Measurements from ENCODE around the gene SCOC.
"Not testable (repeated sequence)": the region's sequence is repeated elsewhere in the genome, so short reads cannot be mapped to it uniquely, and the experiment has no call there.

SCOC gene

DNA sequence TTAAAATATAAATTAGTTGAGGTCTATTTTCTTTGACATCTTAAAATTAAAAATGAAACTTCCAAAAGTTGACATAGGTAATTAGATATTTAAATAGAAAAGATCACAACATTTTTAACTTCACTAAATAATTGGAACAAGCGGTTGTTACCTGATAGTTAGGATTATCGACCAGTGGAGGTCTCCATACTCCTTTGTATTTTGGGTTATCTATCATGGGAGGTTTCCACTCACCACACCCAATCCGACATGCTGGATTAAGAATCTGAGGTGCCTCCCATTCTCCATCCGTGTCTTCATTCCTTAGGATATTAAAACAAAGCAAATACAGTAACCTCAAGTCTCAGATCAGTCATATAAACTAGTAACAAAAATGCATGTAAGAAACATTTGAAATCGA, 22.2 kb downstream of the SCOC start:
- Histone ChIP-seq H3K36me3 (ENCODE audit: control insufficient read depth in 1 of 2, insufficient read depth in 2 of 2, low read length in 2 of 2) (no peaks in the 10 kb centered on the region), H3K9ac (ENCODE audit: low read depth in 1 of 2, low read length in 2 of 2) (no peak overlapping the region), H3K4me3 (ENCODE audit: low read depth in 1 of 2, low read length in 2 of 2) (no peak overlapping the region), H3K9me3 (ENCODE audit: control insufficient read depth in 1 of 2, low read length in 2 of 2) (no peaks in the 10 kb centered on the region), H3K27ac (ENCODE audit: low read depth, low read length) (no peak overlapping the region), H3K4me1 (ENCODE audit: control insufficient read depth in 1 of 2, insufficient read depth in 2 of 2, low read length in 2 of 2) (no peaks in the 10 kb centered on the region), H3K27me3 (ENCODE audit: control insufficient read depth in 1 of 2, insufficient read depth in 2 of 2, low read length in 2 of 2) (no peaks in the 10 kb centered on the region)

DNA sequence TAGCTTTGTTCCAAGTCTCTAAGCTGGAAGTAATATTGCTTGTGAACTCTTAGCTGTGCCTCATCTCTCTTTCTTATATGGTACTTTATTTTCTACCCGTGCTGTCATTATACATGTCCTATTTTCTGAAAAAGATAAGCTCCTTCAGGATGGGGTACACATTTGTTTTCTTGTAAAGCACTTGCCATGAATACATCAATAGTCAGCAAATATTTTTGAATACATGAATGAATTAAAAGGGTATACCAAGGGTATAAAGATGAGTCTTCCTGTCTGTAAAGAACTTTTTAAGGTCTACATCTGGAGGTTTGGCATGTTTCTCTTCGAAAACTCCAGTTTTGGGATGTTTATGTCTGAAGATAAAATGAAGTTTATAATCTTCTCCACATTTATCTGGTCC, 26.7 kb downstream of the SCOC start:
- no peak overlapping the region for H3K4me3 ChIP-seq (ENCODE audit: low read depth in 1 of 2, low read length in 2 of 2)
- H3K9me3 ChIP-seq (ENCODE audit: control insufficient read depth in 1 of 2, low read length in 2 of 2) = no peaks in the 10 kb centered on the region
- no peaks in the 10 kb centered on the region for H3K27me3 ChIP-seq (ENCODE audit: control insufficient read depth in 1 of 2, insufficient read depth in 2 of 2, low read length in 2 of 2)
- H3K9ac ChIP-seq (ENCODE audit: low read depth in 1 of 2, low read length in 2 of 2) = no peak overlapping the region
- no peak overlapping the region for H3K27ac ChIP-seq (ENCODE audit: low read depth, low read length)
- no peaks in the 10 kb centered on the region for H3K36me3 ChIP-seq (ENCODE audit: control insufficient read depth in 1 of 2, insufficient read depth in 2 of 2, low read length in 2 of 2)
- no peaks in the 10 kb centered on the region for H3K4me1 ChIP-seq (ENCODE audit: control insufficient read depth in 1 of 2, insufficient read depth in 2 of 2, low read length in 2 of 2)

DNA sequence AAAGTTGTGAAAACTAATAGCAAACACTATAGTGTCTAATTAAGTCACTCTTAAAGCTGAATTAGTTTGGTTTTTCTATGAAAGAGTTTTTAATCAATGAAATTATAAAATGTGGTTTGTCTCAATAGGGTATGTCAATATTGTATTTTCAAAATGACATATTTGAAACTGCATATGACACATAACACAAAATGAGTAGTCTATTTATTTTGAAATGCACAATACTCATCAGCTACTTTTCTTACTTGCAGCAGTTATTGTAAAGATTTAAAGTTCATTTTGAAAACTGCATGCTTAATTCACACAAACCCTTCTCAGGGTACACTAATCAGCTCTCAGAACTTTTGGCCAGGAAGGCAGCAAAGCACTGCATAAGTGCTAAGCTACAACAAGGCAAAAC, 32.8 kb downstream of the SCOC start:
- H3K27me3 ChIP-seq (ENCODE audit: control insufficient read depth in 1 of 2, insufficient read depth in 2 of 2, low read length in 2 of 2) = peaks cover 0 to 4% of the 10 kb centered on the region in 2 donors
- H3K4me3 ChIP-seq (ENCODE audit: low read depth in 1 of 2, low read length in 2 of 2) = no peak overlapping the region
- H3K9me3 ChIP-seq (ENCODE audit: control insufficient read depth in 1 of 2, low read length in 2 of 2) = no peaks in the 10 kb centered on the region
- H3K27ac ChIP-seq (ENCODE audit: low read depth, low read length) = no peak overlapping the region
- no peaks in the 10 kb centered on the region for H3K4me1 ChIP-seq (ENCODE audit: control insufficient read depth in 1 of 2, insufficient read depth in 2 of 2, low read length in 2 of 2)
- no peaks in the 10 kb centered on the region for H3K36me3 ChIP-seq (ENCODE audit: control insufficient read depth in 1 of 2, insufficient read depth in 2 of 2, low read length in 2 of 2)
- H3K9ac ChIP-seq (ENCODE audit: low read depth in 1 of 2, low read length in 2 of 2) = no peak overlapping the region

DNA sequence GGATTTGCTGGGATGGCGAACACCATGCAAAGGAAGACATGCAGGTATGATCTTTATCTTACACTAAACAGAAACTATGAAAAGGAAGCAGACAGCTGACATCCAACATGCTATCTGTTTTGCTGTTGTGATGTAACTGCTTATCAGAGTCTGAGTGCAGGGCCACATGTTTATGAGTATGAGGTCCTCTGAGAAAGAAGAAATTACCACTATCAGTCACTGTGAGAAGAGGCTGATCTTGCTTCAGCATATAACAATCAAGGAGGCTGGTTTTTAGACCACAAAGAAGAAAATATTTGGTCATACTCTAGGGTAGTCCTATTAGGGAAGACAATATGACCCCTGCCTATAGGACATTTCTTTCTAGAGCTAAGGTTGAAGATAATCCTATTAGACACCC, 35.5 kb downstream of the SCOC start:
- Histone ChIP-seq H3K27me3 (ENCODE audit: control insufficient read depth in 1 of 2, insufficient read depth in 2 of 2, low read length in 2 of 2) (peaks cover 0 to 4% of the 10 kb centered on the region in 2 donors), H3K9ac (ENCODE audit: low read depth in 1 of 2, low read length in 2 of 2) (no peak overlapping the region), H3K36me3 (ENCODE audit: control insufficient read depth in 1 of 2, insufficient read depth in 2 of 2, low read length in 2 of 2) (no peaks in the 10 kb centered on the region), H3K27ac (ENCODE audit: low read depth, low read length) (no peak overlapping the region), H3K4me1 (ENCODE audit: control insufficient read depth in 1 of 2, insufficient read depth in 2 of 2, low read length in 2 of 2) (no peaks in the 10 kb centered on the region), H3K9me3 (ENCODE audit: control insufficient read depth in 1 of 2, low read length in 2 of 2) (no peaks in the 10 kb centered on the region), H3K4me3 (ENCODE audit: low read depth in 1 of 2, low read length in 2 of 2) (no peak overlapping the region)

DNA sequence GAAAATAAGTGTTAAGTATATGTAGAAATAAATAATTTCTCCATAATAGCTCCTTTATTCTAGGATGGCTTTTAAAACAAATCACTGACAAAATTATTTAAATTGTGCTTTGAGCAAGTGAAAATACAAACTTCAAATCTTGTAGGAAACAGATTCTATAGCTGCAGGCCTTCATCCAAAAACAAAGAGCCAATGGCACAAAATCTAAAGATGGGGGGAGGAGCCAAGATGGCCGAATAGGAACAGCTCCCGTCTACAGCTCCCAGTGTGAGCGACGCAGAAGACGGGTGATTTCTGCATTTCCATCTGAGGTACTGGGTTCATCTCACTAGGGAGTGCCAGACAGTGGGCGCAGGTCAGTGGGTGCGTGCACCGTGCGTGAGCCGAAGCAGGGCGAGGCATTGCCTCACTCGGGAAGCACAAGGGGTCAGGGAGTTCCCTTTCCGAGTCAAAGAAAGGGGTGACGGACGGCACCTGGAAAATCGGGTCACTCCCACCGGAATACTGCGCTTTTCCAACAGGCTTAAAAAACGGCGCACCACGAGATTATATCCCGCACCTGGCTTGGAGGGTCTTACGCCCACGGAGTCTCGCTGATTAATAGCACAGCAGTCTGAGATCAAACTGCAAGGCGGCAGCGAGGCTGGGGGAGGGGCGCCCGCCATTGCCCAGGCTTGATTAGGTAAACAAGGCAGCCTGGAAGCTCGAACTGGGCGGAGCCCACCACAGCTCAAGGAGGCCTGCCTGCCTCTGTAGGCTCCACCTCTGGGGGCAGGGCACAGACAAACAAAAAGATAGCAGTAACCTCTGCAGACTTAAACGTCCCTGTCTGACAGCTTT, 39.9 kb downstream of the SCOC start:
- H3K27ac ChIP-seq (ENCODE audit: low read depth, low read length); H3K27me3 ChIP-seq (ENCODE audit: control insufficient read depth in 1 of 2, insufficient read depth in 2 of 2, low read length in 2 of 2); H3K4me1 ChIP-seq (ENCODE audit: control insufficient read depth in 1 of 2, insufficient read depth in 2 of 2, low read length in 2 of 2); H3K9ac ChIP-seq (ENCODE audit: low read depth in 1 of 2, low read length in 2 of 2); H3K9me3 ChIP-seq (ENCODE audit: control insufficient read depth in 1 of 2, low read length in 2 of 2); H3K36me3 ChIP-seq (ENCODE audit: control insufficient read depth in 1 of 2, insufficient read depth in 2 of 2, low read length in 2 of 2); H3K4me3 ChIP-seq (ENCODE audit: low read depth in 1 of 2, low read length in 2 of 2): not testable (repeated sequence)

DNA sequence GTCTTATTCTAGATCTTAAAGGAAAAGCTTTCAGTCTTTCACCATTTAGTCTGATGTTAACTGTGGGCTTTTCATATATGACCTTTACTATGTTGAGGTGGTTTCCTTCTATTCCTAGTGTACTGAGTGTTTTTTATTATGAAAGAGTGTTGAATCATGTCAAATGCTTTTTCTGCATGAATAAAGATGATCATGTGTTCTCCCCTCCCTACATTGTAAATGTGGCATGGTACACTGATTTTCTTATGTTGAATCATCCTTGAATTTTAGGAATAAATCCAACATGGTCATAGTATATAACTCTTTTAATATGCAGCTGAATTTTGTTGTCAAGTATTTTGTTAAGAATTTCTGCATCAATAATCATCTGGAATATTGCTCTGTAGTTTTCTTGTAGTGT, 49.7 kb downstream of the SCOC start:
- Histone ChIP-seq H3K27ac (ENCODE audit: low read depth, low read length) (no peak overlapping the region), H3K9ac (ENCODE audit: low read depth in 1 of 2, low read length in 2 of 2) (no peak overlapping the region), H3K27me3 (ENCODE audit: control insufficient read depth in 1 of 2, insufficient read depth in 2 of 2, low read length in 2 of 2) (peaks cover 7 to 10% of the 10 kb centered on the region in 2 donors), H3K4me1 (ENCODE audit: control insufficient read depth in 1 of 2, insufficient read depth in 2 of 2, low read length in 2 of 2) (peaks cover 0 to 11% of the 10 kb centered on the region in 2 donors), H3K36me3 (ENCODE audit: control insufficient read depth in 1 of 2, insufficient read depth in 2 of 2, low read length in 2 of 2) (no peaks in the 10 kb centered on the region), H3K4me3 (ENCODE audit: low read depth in 1 of 2, low read length in 2 of 2) (no peak overlapping the region), H3K9me3 (ENCODE audit: control insufficient read depth in 1 of 2, low read length in 2 of 2) (no peaks in the 10 kb centered on the region)

DNA sequence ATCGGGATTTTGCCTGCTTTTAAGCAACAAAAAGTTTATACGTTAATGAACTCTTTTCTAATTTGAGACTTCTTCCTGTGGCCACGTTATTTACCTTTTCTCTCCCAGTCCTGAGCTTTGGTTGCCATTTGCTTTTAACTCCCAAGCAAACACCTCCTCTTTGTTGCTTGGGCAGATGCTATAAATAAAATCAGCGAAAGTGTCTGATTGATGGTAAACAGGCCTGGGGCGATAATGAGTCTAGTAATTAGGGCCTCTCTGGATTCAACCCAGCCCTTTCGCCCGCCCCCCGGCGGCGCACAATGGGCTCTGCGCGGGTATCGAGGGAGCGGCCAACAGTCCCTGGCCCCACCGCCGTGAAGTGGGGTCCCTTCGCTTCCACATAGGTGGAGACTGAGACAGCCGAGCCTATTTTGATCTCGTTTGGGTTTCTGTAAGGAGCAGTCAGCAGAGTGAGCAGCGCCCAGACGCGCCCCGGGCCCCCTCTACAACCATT, 53.2 kb downstream of the SCOC start:
- peaks cover 0 to 11% of the 10 kb centered on the region in 2 donors for H3K4me1 ChIP-seq (ENCODE audit: control insufficient read depth in 1 of 2, insufficient read depth in 2 of 2, low read length in 2 of 2)
- H3K9me3 ChIP-seq (ENCODE audit: control insufficient read depth in 1 of 2, low read length in 2 of 2) = no peaks in the 10 kb centered on the region
- peaks cover 7 to 10% of the 10 kb centered on the region in 2 donors for H3K27me3 ChIP-seq (ENCODE audit: control insufficient read depth in 1 of 2, insufficient read depth in 2 of 2, low read length in 2 of 2)
- H3K27ac ChIP-seq (ENCODE audit: low read depth, low read length) = no peak overlapping the region
- H3K9ac ChIP-seq (ENCODE audit: low read depth in 1 of 2, low read length in 2 of 2) = peak overlapping the region in 1 of 2 donors; percentile 42
- peak overlapping the region; percentile 85 to 90 for H3K4me3 ChIP-seq (ENCODE audit: low read depth in 1 of 2, low read length in 2 of 2)
- no peaks in the 10 kb centered on the region for H3K36me3 ChIP-seq (ENCODE audit: control insufficient read depth in 1 of 2, insufficient read depth in 2 of 2, low read length in 2 of 2)

DNA sequence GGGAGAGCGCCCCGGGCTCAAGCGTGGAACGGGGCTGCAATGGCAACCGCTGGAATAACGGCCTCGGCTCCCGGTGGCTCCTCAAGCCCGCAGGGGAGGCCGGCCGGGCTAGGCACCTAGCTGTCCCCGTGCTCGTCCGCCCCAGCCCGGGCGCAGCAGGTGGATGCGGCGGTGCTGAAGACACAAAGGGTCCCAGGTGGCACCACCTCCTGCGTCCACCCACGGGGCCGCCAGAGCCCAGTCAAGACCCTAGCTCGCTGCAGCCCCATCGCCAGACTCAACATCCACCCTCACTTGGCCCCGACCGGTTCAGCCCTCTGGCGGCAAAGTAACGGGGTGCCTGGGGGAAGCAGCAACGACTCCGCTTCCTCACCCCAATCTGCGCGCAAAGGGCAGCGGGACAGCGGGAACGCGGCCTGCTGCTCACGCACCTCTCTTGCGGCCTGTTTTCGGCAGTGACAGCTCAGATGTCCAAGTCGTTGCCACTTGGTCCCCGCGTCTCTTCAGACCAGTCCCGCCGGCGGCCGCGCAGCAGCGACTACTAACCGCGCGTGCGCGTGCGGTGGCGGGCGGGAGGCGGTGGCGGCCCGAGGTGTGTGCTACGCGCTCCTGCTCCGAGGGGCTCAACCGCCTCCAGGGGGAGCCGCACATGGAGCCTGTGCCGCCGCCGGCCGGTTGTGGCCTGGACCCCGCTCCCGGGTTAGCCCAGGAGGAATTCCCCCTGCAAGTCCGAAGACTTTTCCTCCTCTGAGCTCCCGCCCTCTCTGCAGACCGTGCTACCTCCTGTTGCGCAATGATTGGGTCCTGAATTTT, 53.9 kb downstream of the SCOC start, which contains the start of gene CLGN:
Gene CLGN (minus strand): TSS at position 543 of the 813 bp plus-strand sequence. CDS start 14,570 bp downstream, outside the sequence.
- peak within 1 kb of the TSS; percentile 85 to 90 for H3K4me3 ChIP-seq (ENCODE audit: low read depth in 1 of 2, low read length in 2 of 2)
- H3K4me1 ChIP-seq (ENCODE audit: control insufficient read depth in 1 of 2, insufficient read depth in 2 of 2, low read length in 2 of 2) = peaks cover 0 to 11% of the 10 kb centered on the region in 2 donors
- peak within 1 kb of the TSS; percentile 42 to 49 for H3K9ac ChIP-seq (ENCODE audit: low read depth in 1 of 2, low read length in 2 of 2)
- no peaks in the 10 kb centered on the region for H3K9me3 ChIP-seq (ENCODE audit: control insufficient read depth in 1 of 2, low read length in 2 of 2)
- H3K27ac ChIP-seq (ENCODE audit: low read depth, low read length) = no peak within 1 kb of the TSS
- no peaks in the 10 kb centered on the region for H3K36me3 ChIP-seq (ENCODE audit: control insufficient read depth in 1 of 2, insufficient read depth in 2 of 2, low read length in 2 of 2)
- peaks cover 7 to 10% of the 10 kb centered on the region in 2 donors for H3K27me3 ChIP-seq (ENCODE audit: control insufficient read depth in 1 of 2, insufficient read depth in 2 of 2, low read length in 2 of 2)

DNA sequence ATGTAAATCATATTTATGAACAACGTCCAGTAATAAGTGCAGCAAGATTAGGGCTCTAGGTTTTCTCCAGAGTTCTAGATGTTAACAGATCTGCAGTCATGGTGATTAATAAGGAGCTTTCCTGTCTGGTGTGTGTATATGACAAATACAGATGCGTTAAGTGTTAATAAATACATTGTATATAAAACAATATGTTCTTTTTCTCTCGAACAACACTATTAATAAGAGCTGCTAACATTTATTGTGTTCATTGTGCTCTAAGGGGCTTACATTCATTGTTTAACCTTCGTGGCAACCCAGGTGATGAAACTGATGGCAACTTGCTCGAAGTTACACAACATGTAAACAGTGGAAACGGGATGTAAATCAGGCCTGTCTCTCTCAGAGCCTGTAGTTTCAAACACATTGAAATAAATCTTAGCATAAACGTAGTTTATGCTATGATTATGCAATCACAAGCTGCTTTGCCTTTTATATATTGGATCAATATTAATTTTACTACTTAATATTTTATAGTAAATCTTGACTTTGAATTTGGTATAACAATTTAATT, 54.5 kb downstream of the SCOC start:
- H3K9me3 ChIP-seq (ENCODE audit: control insufficient read depth in 1 of 2, low read length in 2 of 2) = no peaks in the 10 kb centered on the region
- H3K9ac ChIP-seq (ENCODE audit: low read depth in 1 of 2, low read length in 2 of 2) = peak overlapping the region in 1 of 2 donors; percentile 49
- H3K4me1 ChIP-seq (ENCODE audit: control insufficient read depth in 1 of 2, insufficient read depth in 2 of 2, low read length in 2 of 2) = peaks cover 0 to 11% of the 10 kb centered on the region in 2 donors
- no peak overlapping the region for H3K27ac ChIP-seq (ENCODE audit: low read depth, low read length)
- peak overlapping the region; percentile 85 to 90 for H3K4me3 ChIP-seq (ENCODE audit: low read depth in 1 of 2, low read length in 2 of 2)
- no peaks in the 10 kb centered on the region for H3K36me3 ChIP-seq (ENCODE audit: control insufficient read depth in 1 of 2, insufficient read depth in 2 of 2, low read length in 2 of 2)
- H3K27me3 ChIP-seq (ENCODE audit: control insufficient read depth in 1 of 2, insufficient read depth in 2 of 2, low read length in 2 of 2) = peaks cover 7 to 10% of the 10 kb centered on the region in 2 donors

Measured in duodenal mucosa (tissue), 2 donors.